DOHH2 (cell line): ENCODE data around the gene VPS37B.
A peak's percentile ranks its signal among the peaks of the same experiment; 100 is the strongest.

Experiments
- H3F3A ChIP-seq: fragments of 200-600 bp; sonication (generic), shearing (Covaris generic); 2 replicates; pipeline ENCODE4 v1.6.0; 2016; ENCODE audit warnings: antibody characterized with exemption, mild to moderate bottlenecking; ENCODE audit not compliant: control insufficient read depth, insufficient read depth
- H3K27ac ChIP-seq: fragments of 200-600 bp; sonication (generic); 2 replicates; pipeline ENCODE4 v1.5.1; 2014; ENCODE audit warnings: low read depth, mild to moderate bottlenecking, low read length, moderate library complexity
- H3K27me3 ChIP-seq: fragments of 200-600 bp; sonication (generic); 2 replicates; pipeline ENCODE4 v1.6.1; 2014; ENCODE audit warnings: mild to moderate bottlenecking, low read length, mixed read lengths; ENCODE audit not compliant: control insufficient read depth
- H3K36me3 ChIP-seq: fragments of 200-600 bp; sonication (generic); 2 replicates; pipeline ENCODE4 v1.6.1; 2014; ENCODE audit warnings: mild to moderate bottlenecking, low read length, moderate library complexity, mixed read lengths; ENCODE audit not compliant: control insufficient read depth
- H3K4me1 ChIP-seq: fragments of 200-600 bp; sonication (generic); 2 replicates; pipeline ENCODE4 v1.6.1; 2014; ENCODE audit warnings: mild to moderate bottlenecking, low read length, mixed read lengths; ENCODE audit not compliant: control insufficient read depth
- H3K4me2 ChIP-seq: fragments of 200-600 bp; sonication (generic); 2 replicates; pipeline ENCODE4 v1.6.0; 2014; ENCODE audit warnings: mild to moderate bottlenecking, low read length, moderate library complexity
- H3K4me3 ChIP-seq: fragments of 200-600 bp; sonication (generic); 2 replicates; pipeline ENCODE4 v1.5.1; 2014; ENCODE audit warnings: mild to moderate bottlenecking, low read length, mixed read lengths
- H3K79me2 ChIP-seq: fragments of 200-600 bp; sonication (generic); 2 replicates; pipeline ENCODE4 v1.6.1; 2014; ENCODE audit warnings: mild to moderate bottlenecking, low read length, mixed read lengths; ENCODE audit not compliant: control insufficient read depth
- H3K9me2 ChIP-seq: fragments of 200-600 bp; sonication (generic); replicated peaks from 2 replicates; pipeline ENCODE4 v1.6.1; 2014; ENCODE audit warnings: mild to moderate bottlenecking, low read length, mixed read lengths; ENCODE audit not compliant: control insufficient read depth
- H3K9me3 ChIP-seq: fragments of 200-600 bp; sonication (generic); 2 replicates; pipeline ENCODE4 v1.6.1; 2014; ENCODE audit warnings: antibody characterized with exemption, low read length, mixed read lengths; ENCODE audit not compliant: control insufficient read depth, insufficient read depth
- H4K20me1 ChIP-seq: fragments of 200-600 bp; sonication (generic); 2 replicates; pipeline ENCODE4 v1.6.0; 2014; ENCODE audit warnings: low read depth, mild to moderate bottlenecking, antibody characterized with exemption, low read length, moderate library complexity; ENCODE audit not compliant: control insufficient read depth, insufficient read depth
- EZH2phosphoT487 ChIP-seq: fragments of 200-600 bp; sonication (generic); IDR thresholded peaks from 2 replicates; pipeline ENCODE4 v1.6.1; 2017; ENCODE audit warnings: borderline replicate concordance, mild to moderate bottlenecking, antibody characterized with exemption, low read length, moderate library complexity, mixed read lengths
- TF ChIP-seq, protein P1 (sequence below): fragments of 200-600 bp; sonication (generic); IDR thresholded peaks from one replicate; pipeline ENCODE4 v1.5.1; 2014; ENCODE audit warnings: antibody characterized with exemption, mild to moderate bottlenecking, low read depth, low read length; ENCODE audit not compliant: poor library complexity, severe bottlenecking

The VPS37B gene

DNA sequence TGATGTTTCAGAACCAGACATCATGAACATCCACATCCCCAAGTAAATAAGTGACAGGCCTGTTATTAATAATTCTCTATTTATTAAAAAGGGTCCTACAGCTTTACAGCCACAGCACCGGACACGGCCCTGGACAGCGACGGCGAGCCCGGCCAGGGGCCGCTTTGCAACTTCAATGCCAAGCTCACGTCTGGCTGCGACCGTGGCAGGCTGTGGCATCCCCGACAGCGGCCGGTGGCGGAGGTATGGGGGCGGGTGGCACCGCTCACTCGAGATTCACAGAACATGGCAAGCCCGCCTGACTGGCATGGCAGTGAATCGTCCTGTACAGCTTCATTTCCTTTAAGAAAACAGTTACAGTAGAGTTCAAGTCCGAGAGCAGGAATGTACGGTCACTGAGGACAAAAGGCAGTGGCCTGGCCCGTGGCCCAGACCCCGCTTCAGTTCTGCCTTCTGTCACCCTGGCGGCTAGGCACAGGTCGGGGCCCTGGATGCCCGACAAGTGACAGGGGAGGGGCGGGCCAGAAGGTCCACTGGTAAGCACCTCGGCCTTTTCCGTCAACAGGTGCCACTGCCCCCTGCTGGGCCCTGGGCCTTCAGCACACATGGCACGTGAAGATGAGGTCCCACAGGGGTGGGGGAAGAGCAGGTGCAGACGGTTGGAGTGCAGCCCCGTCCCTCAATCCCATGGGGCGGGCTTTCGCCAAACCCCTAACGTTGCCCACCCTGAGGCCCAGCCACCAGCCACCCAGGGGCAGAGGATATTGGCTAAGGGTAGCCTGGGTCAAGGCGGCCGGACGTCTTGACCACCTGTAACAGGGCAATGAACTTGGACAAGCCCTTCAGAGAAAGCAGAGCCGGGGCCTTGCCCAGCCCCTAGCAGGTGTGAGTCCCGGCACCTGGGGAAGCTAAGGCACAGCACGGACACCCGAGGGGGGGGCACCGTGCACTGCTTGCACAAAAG, 30.4 kb downstream of the VPS37B start:
- peaks cover 13% of the 10 kb centered on the region for H3K36me3 ChIP-seq
- H3K27ac ChIP-seq = no peak overlapping the region
- H3K27me3 ChIP-seq = no peaks in the 10 kb centered on the region
- peaks cover 17% of the 10 kb centered on the region for H3K4me1 ChIP-seq
- no peak for TF ChIP-seq EZH2phosphoT487
- TF ChIP-seq, protein P1, sequence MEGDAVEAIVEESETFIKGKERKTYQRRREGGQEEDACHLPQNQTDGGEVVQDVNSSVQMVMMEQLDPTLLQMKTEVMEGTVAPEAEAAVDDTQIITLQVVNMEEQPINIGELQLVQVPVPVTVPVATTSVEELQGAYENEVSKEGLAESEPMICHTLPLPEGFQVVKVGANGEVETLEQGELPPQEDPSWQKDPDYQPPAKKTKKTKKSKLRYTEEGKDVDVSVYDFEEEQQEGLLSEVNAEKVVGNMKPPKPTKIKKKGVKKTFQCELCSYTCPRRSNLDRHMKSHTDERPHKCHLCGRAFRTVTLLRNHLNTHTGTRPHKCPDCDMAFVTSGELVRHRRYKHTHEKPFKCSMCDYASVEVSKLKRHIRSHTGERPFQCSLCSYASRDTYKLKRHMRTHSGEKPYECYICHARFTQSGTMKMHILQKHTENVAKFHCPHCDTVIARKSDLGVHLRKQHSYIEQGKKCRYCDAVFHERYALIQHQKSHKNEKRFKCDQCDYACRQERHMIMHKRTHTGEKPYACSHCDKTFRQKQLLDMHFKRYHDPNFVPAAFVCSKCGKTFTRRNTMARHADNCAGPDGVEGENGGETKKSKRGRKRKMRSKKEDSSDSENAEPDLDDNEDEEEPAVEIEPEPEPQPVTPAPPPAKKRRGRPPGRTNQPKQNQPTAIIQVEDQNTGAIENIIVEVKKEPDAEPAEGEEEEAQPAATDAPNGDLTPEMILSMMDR = peak; percentile 71
- no peak overlapping the region for H3K4me3 ChIP-seq
- H4K20me1 ChIP-seq = no peaks in the 10 kb centered on the region
- no peaks in the 10 kb centered on the region for H3F3A ChIP-seq
- no peak overlapping the region for H3K4me2 ChIP-seq
- no peaks in the 10 kb centered on the region for H3K9me3 ChIP-seq
- H3K79me2 ChIP-seq = no peaks in the 10 kb centered on the region
- no peaks in the 10 kb centered on the region for H3K9me2 ChIP-seq

DNA sequence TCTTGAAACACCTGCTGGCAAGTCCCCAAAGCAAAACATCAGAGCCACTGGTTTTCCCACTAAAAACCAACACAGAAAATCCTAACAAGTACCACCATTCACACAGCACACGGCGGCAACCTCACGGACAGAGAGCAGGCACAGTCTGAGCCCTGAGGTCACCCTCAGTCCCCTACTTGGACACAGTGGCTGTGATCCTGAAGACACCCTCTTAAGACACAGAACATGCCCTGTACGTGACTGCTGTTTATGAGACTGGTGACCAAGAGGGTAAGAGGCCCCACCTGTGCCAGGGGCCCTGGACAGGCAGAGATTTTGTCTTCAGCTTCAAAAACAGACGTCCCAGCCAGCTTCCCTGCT, 31.1 kb downstream of the VPS37B start:
- Histone ChIP-seq H3K4me1 (peaks cover 11% of the 10 kb centered on the region), H3K4me3 (no peak overlapping the region), H3K27ac (no peak overlapping the region), H3K36me3 (peaks cover 19% of the 10 kb centered on the region), H3K9me2 (no peaks in the 10 kb centered on the region), H3K27me3 (no peaks in the 10 kb centered on the region), H3F3A (no peaks in the 10 kb centered on the region), H3K4me2 (no peak overlapping the region), H4K20me1 (no peaks in the 10 kb centered on the region), H3K9me3 (no peaks in the 10 kb centered on the region), H3K79me2 (no peaks in the 10 kb centered on the region)
- TF ChIP-seq, protein P1 = no peak
- TF ChIP-seq EZH2phosphoT487 = no peak

- Histone ChIP-seq H3K9me3 (no peaks in the 10 kb centered on the region), H3K36me3 (peaks cover 23% of the 10 kb centered on the region), H3K27me3 (no peaks in the 10 kb centered on the region), H3K4me3 (no peak overlapping the region), H3F3A (no peaks in the 10 kb centered on the region), H3K27ac (no peak overlapping the region), H3K4me2 (no peak overlapping the region), H3K9me2 (no peaks in the 10 kb centered on the region), H3K79me2 (no peaks in the 10 kb centered on the region), H4K20me1 (no peaks in the 10 kb centered on the region), H3K4me1 (peaks cover 7% of the 10 kb centered on the region; the same call in 1 of the 2 replicates)
- TF ChIP-seq, protein P1 = no peak
- no peak for TF ChIP-seq EZH2phosphoT487
These were observed 32.8 kb downstream of the VPS37B start for GRCh38 chr12:122862872-122863701.
